OCI-LY1 (cell line): Measurements from ENCODE around the gene DENND4B.

Experiments used
- H2AFZ ChIP-seq: fragments of 200-600 bp; sonication (generic), shearing (Covaris generic); 2 replicates; pipeline ENCODE4 v1.6.0; 2014; ENCODE audit warnings: antibody characterized with exemption, mild to moderate bottlenecking, low read length
- H3F3A ChIP-seq: fragments of 200-600 bp; sonication (generic), shearing (Covaris generic); 2 replicates; pipeline ENCODE4 v1.6.0; 2014; ENCODE audit warnings: mild to moderate bottlenecking, antibody characterized with exemption, low read length, moderate library complexity; ENCODE audit not compliant: insufficient read depth
- H3K27ac ChIP-seq: fragments of 200-600 bp; sonication (generic); 2 replicates; pipeline ENCODE4 v1.5.1; 2014; ENCODE audit warnings: low read length, mixed run types, mild to moderate bottlenecking, low read depth; ENCODE audit not compliant: poor library complexity, severe bottlenecking
- H3K27me3 ChIP-seq: fragments of 200-600 bp; sonication (generic); 2 replicates; pipeline ENCODE4 v1.6.0; 2014; ENCODE audit warnings: antibody characterized with exemption, mild to moderate bottlenecking, low read length, moderate library complexity; ENCODE audit not compliant: insufficient read depth
- H3K36me3 ChIP-seq: fragments of 200-600 bp; sonication (generic); 2 replicates; pipeline ENCODE4 v1.6.1; 2014; ENCODE audit warnings: mild to moderate bottlenecking, antibody characterized with exemption, low read length, moderate library complexity, mixed read lengths; ENCODE audit not compliant: insufficient read depth
- H3K4me1 ChIP-seq: fragments of 200-600 bp; sonication (generic); 2 replicates; pipeline ENCODE4 v1.5.1; 2014; ENCODE audit warnings: mild to moderate bottlenecking, low read length, moderate library complexity; ENCODE audit not compliant: insufficient read depth, severe bottlenecking
- H3K4me2 ChIP-seq: fragments of 200-600 bp; sonication (generic), shearing (Covaris generic); 2 replicates; pipeline ENCODE4 v1.6.1; 2014; ENCODE audit warnings: low read length
- H3K4me3 ChIP-seq: fragments of 200-600 bp; sonication (generic); 2 replicates; pipeline ENCODE4 v1.5.1; 2014; ENCODE audit warnings: low read length, low read depth, mild to moderate bottlenecking, mixed read lengths; ENCODE audit not compliant: poor library complexity, severe bottlenecking
- H3K79me2 ChIP-seq: fragments of 200-600 bp; shearing (Covaris generic); 2 replicates; pipeline ENCODE4 v1.6.1; 2016; ENCODE audit warnings: mixed run types, low read length, mixed read lengths; ENCODE audit not compliant: insufficient read depth
- H3K9ac ChIP-seq: fragments of 200-600 bp; sonication (generic), shearing (Covaris generic); 2 replicates; pipeline ENCODE4 v1.6.1; 2014; ENCODE audit warnings: mild to moderate bottlenecking, low read length, mixed read lengths
- H3K9me2 ChIP-seq: fragments of 200-600 bp; sonication (generic), shearing (Covaris generic); 2 replicates; pipeline ENCODE4 v1.6.1; 2014; ENCODE audit warnings: low read depth, mild to moderate bottlenecking, low read length, mixed read lengths
- H3K9me3 ChIP-seq: fragments of 200-600 bp; shearing (Covaris generic); 2 replicates; pipeline ENCODE4 v1.6.1; 2014; ENCODE audit warnings: low read length, mixed read lengths
- H4K20me1 ChIP-seq: fragments of 200-600 bp; sonication (generic), shearing (Covaris generic); 2 replicates; pipeline ENCODE4 v1.6.0; 2016; ENCODE audit warnings: mild to moderate bottlenecking, low read length; ENCODE audit not compliant: insufficient read depth
- EZH2 ChIP-seq: fragments of 200-600 bp; sonication (generic), shearing (Covaris generic); IDR thresholded peaks from 2 replicates; pipeline ENCODE4 v1.8.0; 2017; ENCODE audit warnings: borderline replicate concordance, mixed run types, mild to moderate bottlenecking, antibody characterized with exemption, low read length, moderate library complexity, mixed read lengths
- TF ChIP-seq, protein P1 (sequence below): fragments of 200-600 bp; sonication (generic), shearing (Covaris generic); IDR thresholded peaks from 2 replicates; pipeline ENCODE4 v1.5.1; 2017; ENCODE audit warnings: mild to moderate bottlenecking, antibody characterized with exemption, low read length, moderate library complexity, mixed read lengths

The DENND4B gene

GRCh38 chr1:153973071-153973470 lies 26.6 kb upstream of the DENND4B start:
- no peak overlapping the region for H3K9ac ChIP-seq
- no peaks in the 10 kb centered on the region for H4K20me1 ChIP-seq
- peak overlapping the region; percentile 42 for H3K27ac ChIP-seq
- TF ChIP-seq, protein P1, sequence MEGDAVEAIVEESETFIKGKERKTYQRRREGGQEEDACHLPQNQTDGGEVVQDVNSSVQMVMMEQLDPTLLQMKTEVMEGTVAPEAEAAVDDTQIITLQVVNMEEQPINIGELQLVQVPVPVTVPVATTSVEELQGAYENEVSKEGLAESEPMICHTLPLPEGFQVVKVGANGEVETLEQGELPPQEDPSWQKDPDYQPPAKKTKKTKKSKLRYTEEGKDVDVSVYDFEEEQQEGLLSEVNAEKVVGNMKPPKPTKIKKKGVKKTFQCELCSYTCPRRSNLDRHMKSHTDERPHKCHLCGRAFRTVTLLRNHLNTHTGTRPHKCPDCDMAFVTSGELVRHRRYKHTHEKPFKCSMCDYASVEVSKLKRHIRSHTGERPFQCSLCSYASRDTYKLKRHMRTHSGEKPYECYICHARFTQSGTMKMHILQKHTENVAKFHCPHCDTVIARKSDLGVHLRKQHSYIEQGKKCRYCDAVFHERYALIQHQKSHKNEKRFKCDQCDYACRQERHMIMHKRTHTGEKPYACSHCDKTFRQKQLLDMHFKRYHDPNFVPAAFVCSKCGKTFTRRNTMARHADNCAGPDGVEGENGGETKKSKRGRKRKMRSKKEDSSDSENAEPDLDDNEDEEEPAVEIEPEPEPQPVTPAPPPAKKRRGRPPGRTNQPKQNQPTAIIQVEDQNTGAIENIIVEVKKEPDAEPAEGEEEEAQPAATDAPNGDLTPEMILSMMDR, result no peak
- TF ChIP-seq EZH2, result no peak
- H3K36me3 ChIP-seq, result peaks cover 39% of the 10 kb centered on the region
- H3F3A ChIP-seq, result peaks cover 4% of the 10 kb centered on the region; the same call in 1 of the 2 replicates
- H2AFZ ChIP-seq, result no peak overlapping the region
- no peak overlapping the region for H3K4me3 ChIP-seq
- H3K4me2 ChIP-seq, result no peak overlapping the region
- H3K27me3 ChIP-seq, result no peaks in the 10 kb centered on the region
- H3K79me2 ChIP-seq, result peaks cover 19% of the 10 kb centered on the region
- H3K9me3 ChIP-seq, result no peaks in the 10 kb centered on the region
- H3K9me2 ChIP-seq, result no peaks in the 10 kb centered on the region
- peaks cover 37% of the 10 kb centered on the region for H3K4me1 ChIP-seq

DNA sequence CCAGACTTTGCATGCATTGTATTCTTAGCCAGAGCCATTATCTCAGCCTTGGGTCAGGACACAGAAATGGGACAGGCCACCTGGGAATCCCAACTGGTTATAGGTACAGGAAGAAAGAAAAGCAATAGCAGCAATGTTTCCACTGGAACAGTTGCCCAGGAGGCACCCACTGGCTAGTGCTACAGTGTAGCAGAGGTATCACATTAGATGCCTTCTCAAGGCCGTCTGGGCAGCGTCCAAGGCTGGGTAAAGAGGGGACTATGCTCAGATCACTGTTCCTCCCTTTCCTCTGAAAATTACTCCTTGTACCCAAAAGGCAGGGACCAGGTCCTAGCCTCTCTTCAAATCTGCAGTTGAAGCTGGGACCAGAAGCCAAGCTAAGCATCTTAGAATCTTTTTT lies 23.8 kb upstream of the DENND4B start:
- no peaks in the 10 kb centered on the region for H3K9me2 ChIP-seq
- H3K79me2 ChIP-seq, result peaks cover 4% of the 10 kb centered on the region; the same call in 1 of the 2 replicates
- H3K27ac ChIP-seq, result no peak overlapping the region
- no peaks in the 10 kb centered on the region for H3K27me3 ChIP-seq
- no peaks in the 10 kb centered on the region for H3K9me3 ChIP-seq
- H3K9ac ChIP-seq, result no peak overlapping the region
- no peaks in the 10 kb centered on the region for H4K20me1 ChIP-seq
- peaks cover 29% of the 10 kb centered on the region for H3K36me3 ChIP-seq
- H3K4me3 ChIP-seq, result no peak overlapping the region
- no peak overlapping the region for H2AFZ ChIP-seq
- peaks cover 37% of the 10 kb centered on the region for H3K4me1 ChIP-seq
- H3F3A ChIP-seq, result peaks cover 4% of the 10 kb centered on the region; the same call in 1 of the 2 replicates
- TF ChIP-seq, protein P1, result no peak
- TF ChIP-seq EZH2, result no peak
- H3K4me2 ChIP-seq, result no peak overlapping the region

DNA sequence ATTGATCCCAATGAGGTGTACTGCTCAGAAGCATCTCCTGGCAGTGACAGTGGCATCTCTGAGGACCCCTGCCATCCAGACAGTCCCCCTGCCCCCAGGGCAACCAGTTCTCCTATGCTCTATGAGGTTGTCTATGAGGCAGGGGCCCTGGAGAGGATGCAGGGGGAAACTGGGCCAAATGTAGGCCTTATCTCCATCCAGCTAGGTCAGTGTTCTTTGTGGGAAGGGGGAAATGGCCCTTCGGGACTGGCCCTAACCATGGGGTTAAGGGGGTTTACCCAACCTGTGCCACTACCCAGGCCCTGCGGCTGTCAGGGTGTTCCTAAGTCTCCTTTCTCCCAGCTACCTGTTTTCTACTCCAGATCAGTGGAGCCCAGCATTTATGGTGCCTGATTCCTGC lies 22.5 kb upstream of the DENND4B start:
- Histone ChIP-seq H3F3A (peaks cover 4% of the 10 kb centered on the region; the same call in 1 of the 2 replicates), H3K9me3 (no peaks in the 10 kb centered on the region), H2AFZ (no peak overlapping the region), H3K9me2 (no peaks in the 10 kb centered on the region), H4K20me1 (no peaks in the 10 kb centered on the region), H3K4me2 (peak overlapping the region; percentile 77), H3K36me3 (peaks cover 17% of the 10 kb centered on the region), H3K4me3 (peak overlapping the region; percentile 91), H3K27me3 (no peaks in the 10 kb centered on the region), H3K27ac (peak overlapping the region; percentile 96), H3K79me2 (peaks cover 4% of the 10 kb centered on the region; the same call in 1 of the 2 replicates), H3K9ac (peak overlapping the region; percentile 94), H3K4me1 (peaks cover 46% of the 10 kb centered on the region)
- TF ChIP-seq, protein P1, result no peak
- TF ChIP-seq EZH2, result no peak
